Kidney tubule cell (primary cell): ENCODE measurements around the gene PRKAG2.

Source experiments
- DNase-seq: peaks from one replicate; pipeline ENCODE4 v3.0.0-alpha.2; 2018; ENCODE audit warnings: low spot score

Gene PRKAG2

GRCh38 chr7:151675196-151675920 is 201.6 kb downstream of the PRKAG2 start:
- no peak for DNase-seq

GRCh38 chr7:151674161-151674920 is 202.6 kb downstream of the PRKAG2 start:
- no peak for DNase-seq

GRCh38 chr7:151673216-151673615 is 203.7 kb downstream of the PRKAG2 start:
- no peak for DNase-seq

DNA sequence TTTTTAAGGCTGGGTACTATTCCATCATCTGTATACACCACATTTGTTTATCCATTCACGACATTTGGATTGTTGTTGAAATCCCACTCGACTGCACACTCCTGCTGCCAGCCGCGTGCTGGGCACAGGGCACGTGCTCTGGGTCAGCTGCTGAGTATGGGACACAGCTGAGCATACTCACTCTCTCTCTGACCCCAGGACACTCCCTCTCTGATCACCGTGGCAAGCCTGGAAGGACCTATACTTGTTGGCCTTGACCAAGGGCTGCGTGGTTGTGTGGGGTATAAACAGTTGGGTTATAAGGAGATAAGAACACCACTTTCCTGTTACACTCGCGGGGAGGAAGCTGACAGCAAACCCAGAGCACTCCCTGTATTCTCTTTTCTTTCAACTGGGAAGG is 204.2 kb downstream of the PRKAG2 start:
- DNase-seq: no peak

DNA sequence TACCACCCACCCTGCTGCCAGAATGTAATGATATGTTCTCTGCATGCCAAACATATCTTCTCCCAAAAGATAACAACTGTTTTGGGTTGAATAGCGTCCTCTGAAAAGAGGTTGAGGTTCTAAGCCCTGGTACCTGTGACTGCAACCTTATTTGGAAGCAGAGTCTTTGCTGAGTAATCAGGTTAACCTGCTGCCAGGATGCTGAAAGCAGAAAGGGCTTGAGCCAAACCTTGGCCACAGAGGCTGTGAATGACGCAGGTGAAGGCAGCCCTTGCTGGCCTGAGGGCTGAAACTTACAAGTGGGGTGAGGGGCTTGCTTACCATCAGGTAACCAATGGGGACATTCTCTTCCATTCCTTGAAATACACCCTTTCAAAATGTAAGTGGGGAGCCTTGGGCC is 205.4 kb downstream of the PRKAG2 start:
- peak; percentile 51 for DNase-seq

DNA sequence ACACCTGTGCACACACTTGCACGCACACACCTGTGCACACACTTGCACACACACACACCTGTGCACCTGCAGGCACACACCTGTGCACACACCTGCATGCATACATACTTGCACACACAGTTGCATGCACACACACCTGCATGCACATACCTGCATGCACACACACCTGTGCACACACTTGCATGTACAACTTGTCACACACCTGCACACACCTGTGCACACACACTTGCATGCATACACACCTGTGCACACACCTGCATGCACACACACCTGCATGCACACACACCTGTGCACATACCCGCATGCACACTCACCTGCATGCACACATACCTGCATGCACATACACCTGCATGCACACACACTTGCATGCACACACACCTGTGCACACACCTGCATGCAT is 207.2 kb downstream of the PRKAG2 start:
- DNase-seq: no peak

DNA sequence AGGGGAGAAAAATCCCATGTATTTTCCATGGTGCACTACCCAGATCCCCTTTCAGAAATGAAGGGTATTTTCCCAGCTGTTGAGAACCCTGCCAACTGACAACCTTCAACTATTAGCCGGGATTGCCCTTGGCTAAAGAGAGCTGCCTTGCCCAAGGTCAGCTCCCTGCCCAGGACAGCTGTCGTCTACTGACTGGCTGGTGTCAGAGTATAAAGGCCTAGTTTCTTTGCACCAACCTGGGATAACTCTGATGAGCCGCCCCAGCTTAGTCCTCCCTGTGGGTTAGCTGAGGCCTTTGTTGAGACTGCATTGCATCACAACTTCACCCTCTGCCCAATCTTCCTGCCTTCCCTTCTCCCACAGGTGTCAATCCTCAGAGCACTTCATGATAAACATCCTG is 210.0 kb downstream of the PRKAG2 start:
- no peak for DNase-seq

DNA sequence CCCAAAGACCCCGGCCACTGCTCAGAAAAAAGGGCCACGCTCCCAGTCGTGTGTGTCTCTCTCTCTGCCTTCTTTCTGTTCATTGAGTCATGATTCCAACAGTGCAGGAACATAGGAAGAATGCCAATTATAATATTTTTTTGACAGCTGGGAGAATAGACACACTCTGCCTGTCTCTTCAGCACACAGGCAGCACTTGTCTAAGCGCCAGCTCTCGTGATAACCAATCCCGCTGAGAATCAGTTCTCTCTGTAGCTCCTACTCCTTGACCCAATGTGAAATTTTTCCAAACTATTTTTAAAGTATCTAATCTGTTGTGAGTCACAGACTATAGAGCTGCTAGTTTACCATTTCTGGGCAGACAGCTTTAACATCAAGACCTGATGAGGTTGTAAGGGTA is 211.5 kb downstream of the PRKAG2 start:
- DNase-seq: no peak

DNA sequence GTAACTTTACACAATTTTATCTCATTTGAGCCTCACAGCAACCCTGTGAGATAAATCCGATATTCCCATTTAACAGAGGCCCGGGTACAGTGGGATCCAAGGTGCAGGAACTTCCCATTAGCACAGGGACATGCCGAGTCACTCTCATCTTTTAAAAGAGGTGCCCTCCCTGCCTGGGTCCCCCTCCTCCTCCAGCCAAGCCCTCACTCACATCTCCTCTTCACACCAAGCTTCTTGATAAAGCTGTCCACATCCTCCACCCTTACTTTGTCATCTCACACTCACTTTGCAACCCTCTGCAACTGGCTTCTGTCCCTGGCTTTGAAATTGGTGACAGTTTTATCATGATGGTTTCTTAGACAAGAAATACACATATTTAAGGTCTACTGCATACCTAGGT is 212.6 kb downstream of the PRKAG2 start:
- no peak for DNase-seq

DNA sequence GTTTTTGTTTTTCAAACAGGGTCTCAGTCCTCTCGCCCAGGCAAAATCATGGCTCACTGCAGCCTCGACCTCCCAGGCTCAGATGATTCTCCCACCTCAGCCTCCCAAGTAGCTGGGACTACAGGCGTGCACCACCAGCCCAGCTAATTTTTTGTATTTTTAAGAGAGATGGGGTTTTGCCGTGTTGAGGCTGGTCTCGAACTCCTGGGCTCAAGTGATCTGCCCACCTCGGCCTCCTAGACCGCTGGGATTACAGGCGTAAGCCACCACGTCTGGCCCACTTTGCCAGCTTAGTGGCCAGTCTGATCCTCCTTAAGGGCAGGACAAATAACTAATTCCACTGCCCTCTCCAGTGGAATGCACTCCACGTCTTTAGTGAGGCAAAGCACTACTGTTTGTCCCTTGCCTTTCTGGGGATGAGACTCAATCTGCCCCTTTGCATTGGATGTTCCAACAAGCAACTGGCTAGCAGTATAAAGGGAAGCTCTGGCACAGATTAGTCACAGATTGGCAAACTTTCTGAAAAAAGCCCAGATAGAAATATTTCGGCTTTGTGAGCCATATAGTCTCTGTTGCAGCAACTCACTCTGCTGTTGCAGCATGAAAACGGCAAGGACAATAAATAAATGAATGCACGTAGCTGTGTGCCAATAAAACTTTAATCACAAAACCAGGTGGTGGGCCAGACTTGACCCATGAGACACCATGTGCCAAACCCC is 213.4 kb downstream of the PRKAG2 start:
- no peak for DNase-seq

GRCh38 chr7:151662251-151662826 is 214.6 kb downstream of the PRKAG2 start:
- DNase-seq: peak; percentile 36

DNA sequence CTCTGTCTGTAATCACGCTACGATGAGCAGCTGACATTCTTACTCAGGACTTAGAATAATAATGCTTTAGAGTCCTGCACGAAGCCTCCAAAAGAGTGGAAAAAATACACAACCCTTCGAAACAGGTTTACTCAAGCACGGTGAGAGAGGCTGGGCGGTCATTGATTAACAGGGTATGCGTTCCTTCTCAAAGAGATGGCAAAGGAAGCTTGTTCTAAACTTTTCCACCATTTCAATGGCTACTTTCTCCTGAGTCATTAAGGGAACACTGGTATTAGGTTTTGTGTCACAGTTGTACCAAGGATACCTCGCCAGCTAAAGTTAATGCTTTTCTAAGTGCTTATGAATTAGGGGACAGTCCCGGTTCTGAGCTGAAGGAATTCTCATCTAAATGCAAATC is 215.3 kb downstream of the PRKAG2 start:
- peak; percentile 94 for DNase-seq

- peak; percentile 21 for DNase-seq
Observed at GRCh38 chr7:151660141-151660540, 216.8 kb downstream of the PRKAG2 start.

GRCh38 chr7:151659219-151659618 is 217.7 kb downstream of the PRKAG2 start:
- no peak for DNase-seq

- peak; percentile 28 for DNase-seq
Observed at GRCh38 chr7:151658778-151659177, 218.1 kb downstream of the PRKAG2 start.

GRCh38 chr7:151657173-151657572 is 219.7 kb downstream of the PRKAG2 start:
- no peak for DNase-seq

GRCh38 chr7:151655555-151655954 is 221.4 kb downstream of the PRKAG2 start:
- DNase-seq: no peak

GRCh38 chr7:151652111-151652510 is 224.8 kb downstream of the PRKAG2 start:
- no peak for DNase-seq

GRCh38 chr7:151650161-151650560 is 226.8 kb downstream of the PRKAG2 start:
- DNase-seq: no peak

GRCh38 chr7:151648429-151648828 is 228.5 kb downstream of the PRKAG2 start:
- peak; percentile 30 for DNase-seq

DNA sequence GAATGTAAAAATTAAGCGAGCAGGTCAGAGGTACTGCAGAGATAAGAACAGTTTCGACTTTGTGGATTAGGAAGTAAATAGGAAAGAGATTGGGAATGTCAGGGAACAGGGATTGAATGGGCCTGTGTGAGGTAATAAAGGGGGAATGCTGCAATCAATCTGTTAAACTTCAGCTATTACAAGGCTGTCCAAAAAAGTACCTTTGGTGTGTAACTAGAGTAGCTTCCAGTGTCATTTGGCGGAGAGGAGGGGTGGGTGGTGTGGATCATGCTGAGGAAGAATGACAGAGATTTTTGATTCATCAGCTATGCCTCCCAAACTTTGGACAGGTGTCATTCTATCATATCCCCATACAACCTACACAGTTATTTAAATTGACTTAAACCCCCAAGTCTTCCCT is 229.0 kb downstream of the PRKAG2 start:
- no peak for DNase-seq

GRCh38 chr7:151647006-151647405 is 229.9 kb downstream of the PRKAG2 start:
- DNase-seq: no peak

- DNase-seq: no peak
Observed at GRCh38 chr7:151645311-151645710, 231.6 kb downstream of the PRKAG2 start.
